ENCODE measurements around the gene ITPRIP.

DNA sequence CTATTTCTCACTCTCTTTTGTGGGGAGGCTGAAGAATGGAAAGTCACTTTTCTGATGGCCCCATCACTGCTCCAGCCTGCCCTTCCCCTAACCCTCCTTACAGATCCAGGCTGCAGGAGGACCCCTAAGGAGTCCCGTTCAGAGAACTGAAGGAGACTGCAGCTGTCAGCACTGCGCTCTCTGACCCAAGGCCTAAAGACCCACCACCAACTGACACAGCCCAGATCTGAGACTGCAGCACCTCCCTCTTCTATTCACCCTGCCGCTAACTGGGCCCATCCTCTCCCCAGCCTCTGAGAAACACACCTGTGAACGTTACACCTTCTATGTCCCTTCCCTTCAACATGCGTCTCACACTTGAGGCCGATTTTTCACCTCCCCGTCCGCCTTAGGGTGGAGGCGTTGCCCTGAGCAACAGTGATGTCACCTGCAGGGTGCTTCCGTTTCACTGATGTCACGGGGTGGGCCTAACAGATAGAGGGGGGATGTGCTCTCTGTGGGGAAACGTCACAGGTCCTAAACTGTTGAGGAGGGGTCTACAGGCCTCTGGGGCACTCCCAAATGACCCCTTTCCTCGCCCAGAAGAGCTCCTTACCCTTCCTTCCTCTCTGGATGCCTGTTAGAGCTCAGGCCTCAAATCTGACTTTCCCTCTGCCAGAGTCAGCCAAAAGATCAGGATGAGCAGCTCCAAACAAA lies 5.1 kb downstream of the ITPRIP start:
- TF ChIP-seq, protein P1, sequence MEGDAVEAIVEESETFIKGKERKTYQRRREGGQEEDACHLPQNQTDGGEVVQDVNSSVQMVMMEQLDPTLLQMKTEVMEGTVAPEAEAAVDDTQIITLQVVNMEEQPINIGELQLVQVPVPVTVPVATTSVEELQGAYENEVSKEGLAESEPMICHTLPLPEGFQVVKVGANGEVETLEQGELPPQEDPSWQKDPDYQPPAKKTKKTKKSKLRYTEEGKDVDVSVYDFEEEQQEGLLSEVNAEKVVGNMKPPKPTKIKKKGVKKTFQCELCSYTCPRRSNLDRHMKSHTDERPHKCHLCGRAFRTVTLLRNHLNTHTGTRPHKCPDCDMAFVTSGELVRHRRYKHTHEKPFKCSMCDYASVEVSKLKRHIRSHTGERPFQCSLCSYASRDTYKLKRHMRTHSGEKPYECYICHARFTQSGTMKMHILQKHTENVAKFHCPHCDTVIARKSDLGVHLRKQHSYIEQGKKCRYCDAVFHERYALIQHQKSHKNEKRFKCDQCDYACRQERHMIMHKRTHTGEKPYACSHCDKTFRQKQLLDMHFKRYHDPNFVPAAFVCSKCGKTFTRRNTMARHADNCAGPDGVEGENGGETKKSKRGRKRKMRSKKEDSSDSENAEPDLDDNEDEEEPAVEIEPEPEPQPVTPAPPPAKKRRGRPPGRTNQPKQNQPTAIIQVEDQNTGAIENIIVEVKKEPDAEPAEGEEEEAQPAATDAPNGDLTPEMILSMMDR (conservative IDR thresholded peaks at IDR 0.05 in 1 of 2, IDR thresholded peaks at IDR 0.05 in 1 of 2; ENCODE audit: extremely low read depth in 1 of 2, insufficient read depth in 1 of 2, low read depth in 1 of 2, low read length in 2 of 2): no peak
- TF ChIP-seq EZH2 (IDR thresholded peaks at IDR 0.05; ENCODE audit: borderline replicate concordance, low read length): no peak

Data from mammary epithelial cell (primary cell).